ENCODE results near the gene TMCC1.
"Not testable (repeated sequence)": the region's sequence is repeated elsewhere in the genome, so short reads cannot be mapped to it uniquely, and the experiment has no call there.

TMCC1 gene

GRCh38 chr3:129708328-129708861, 185.1 kb downstream of the TMCC1 start:
- DNase-seq: no peak

GRCh38 chr3:129705274-129705673, 188.2 kb downstream of the TMCC1 start:
- DNase-seq: no peak

GRCh38 chr3:129703913-129704312, 189.6 kb downstream of the TMCC1 start:
- DNase-seq: no peak

GRCh38 chr3:129702934-129703712, 190.4 kb downstream of the TMCC1 start:
- DNase-seq: no peak

GRCh38 chr3:129701161-129701560, 192.3 kb downstream of the TMCC1 start:
- no peak for DNase-seq

- DNase-seq: no peak
These were observed 193.9 kb downstream of the TMCC1 start for GRCh38 chr3:129699612-129700011.

- DNase-seq: no peak
These were observed 194.3 kb downstream of the TMCC1 start for GRCh38 chr3:129699199-129699598.

- no peak for DNase-seq
These were observed 196.1 kb downstream of the TMCC1 start for GRCh38 chr3:129697229-129697969.

GRCh38 chr3:129696430-129696829, 197.1 kb downstream of the TMCC1 start:
- DNase-seq: not testable (repeated sequence)

GRCh38 chr3:129695230-129695629, 198.3 kb downstream of the TMCC1 start:
- no peak for DNase-seq

GRCh38 chr3:129694228-129694627, 199.3 kb downstream of the TMCC1 start:
- DNase-seq: no peak

- no peak for DNase-seq
These were observed 200.8 kb downstream of the TMCC1 start for GRCh38 chr3:129692743-129693142.

- no peak for DNase-seq
These were observed 202.5 kb downstream of the TMCC1 start for GRCh38 chr3:129690963-129691362.

- no peak for DNase-seq
These were observed 203.1 kb downstream of the TMCC1 start for GRCh38 chr3:129690406-129690805.

GRCh38 chr3:129689036-129689435, 204.5 kb downstream of the TMCC1 start:
- no peak for DNase-seq

GRCh38 chr3:129688271-129688895, 205.1 kb downstream of the TMCC1 start:
- no peak for DNase-seq

GRCh38 chr3:129687586-129688125, 205.9 kb downstream of the TMCC1 start:
- no peak for DNase-seq

- no peak for DNase-seq
These were observed 206.6 kb downstream of the TMCC1 start for GRCh38 chr3:129686941-129687340.

- no peak for DNase-seq
These were observed 209.2 kb downstream of the TMCC1 start for GRCh38 chr3:129684270-129684669.

GRCh38 chr3:129683201-129683600, 210.3 kb downstream of the TMCC1 start:
- DNase-seq: no peak

GRCh38 chr3:129676985-129677384, 216.5 kb downstream of the TMCC1 start:
- no peak for DNase-seq

- not testable (repeated sequence) for DNase-seq
These were observed 218.8 kb downstream of the TMCC1 start for GRCh38 chr3:129674798-129675123.

Data from activated CD4-positive, alpha-beta T cell treated with anti-CD3 and anti-CD28 coated beads for 1 hour (primary cell).